Esophagus muscularis mucosa (tissue), 4 donors: ENCODE data around the gene PKP1. TPM values are rescaled to one million over a fixed set of nuclear protein-coding genes. Genes with fewer than 3 reads are reported as not detected.

Experiments
- DNase-seq: peaks from one replicate; pipeline ENCODE4 v3.0.0-alpha.2; 2017; ENCODE audit errors: extremely low spot score
- H3K27ac ChIP-seq, 4 donors: fragments of 200-600 bp; sonication (generic); replicated peaks in 1 of 4; 1 replicate in 3 of 4; 2 replicates in 1 of 4; pipeline ENCODE4 v1.5.1; 2016 to 2019; ENCODE audit warnings: mild to moderate bottlenecking in 1 of 4
- H3K27me3 ChIP-seq, 4 donors: fragments of 200-600 bp; sonication (generic); one replicate each; pipeline versions ENCODE4 v1.5.1 to v1.6.0; 2016 to 2019
- H3K36me3 ChIP-seq, 4 donors: fragments of 200-600 bp; sonication (generic); one replicate each; pipeline ENCODE4 v1.5.1; 2016 to 2019
- H3K4me1 ChIP-seq, 4 donors: fragments of 200-600 bp; sonication (generic); one replicate each; pipeline ENCODE4 v1.5.1; 2016 to 2019
- H3K4me3 ChIP-seq, 4 donors: fragments of 200-600 bp; sonication (generic); 1 replicate in 2 of 4; 2 replicates in 2 of 4; pipeline ENCODE4 v1.5.1; 2016 to 2019; ENCODE audit warnings: mild to moderate bottlenecking in 4 of 4, moderate library complexity in 1 of 4
- H3K9me3 ChIP-seq, 4 donors: fragments of 200-600 bp; sonication (generic); 1 replicate in 3 of 4; 2 replicates in 1 of 4; pipeline ENCODE4 v1.5.1; 2016 to 2019
- EP300 ChIP-seq: sonication (generic); formaldehyde crosslinking; IDR thresholded peaks from one replicate; pipeline ENCODE4 v1.6.1; 2017; ENCODE audit warnings: antibody characterized with exemption
- POLR2A ChIP-seq: fragments of 450-650 bp; IDR thresholded peaks from one replicate; pipeline ENCODE4 v1.6.1; 2017; ENCODE audit warnings: antibody characterized with exemption, moderate library complexity, mild to moderate bottlenecking, low read depth
- POLR2AphosphoS5 ChIP-seq, 2 donors: sonication (generic); formaldehyde crosslinking; IDR thresholded peaks; one replicate each; pipeline ENCODE4 v1.6.1; 2017; ENCODE audit warnings: antibody characterized with exemption in 2 of 2
- WGBS: methylation state at CpG from one replicate; pipeline ENCODE4 v1.1.5; 2018; 5-methylcytosine and 5-hydroxymethylcytosine counted together
- intact Hi-C: fragments of 100-400 bp; cut with DNase I; formaldehyde crosslinking; loops from one replicate; pipeline ENCODE4 v1.15.1; 2023
- total RNA-seq, 4 donors: library from RNA; depleted of rRNA; stranded (reverse); fragments of >200 nt; gene quantifications; one replicate each; pipeline versions ENCODE4 v1.1.0 to v1.2.1, GENCODE V29; 2016
- TF ChIP-seq, protein P1 (sequence below), 3 experiments: fragments of 200-600 bp in 2 of 3; fragments of 450-650 bp in 1 of 3; sonication (generic) in 2 of 3; IDR thresholded peaks; one replicate each; pipeline ENCODE4 v1.5.1; 2017 to 2019; ENCODE audit warnings: antibody characterized with exemption in 3 of 3, mild to moderate bottlenecking in 2 of 3, moderate library complexity in 1 of 3

PKP1 gene
- total RNA-seq, 4 donors from 2014 or later, result 0.50 to 1.9 (median 1.3) TPM

DNA sequence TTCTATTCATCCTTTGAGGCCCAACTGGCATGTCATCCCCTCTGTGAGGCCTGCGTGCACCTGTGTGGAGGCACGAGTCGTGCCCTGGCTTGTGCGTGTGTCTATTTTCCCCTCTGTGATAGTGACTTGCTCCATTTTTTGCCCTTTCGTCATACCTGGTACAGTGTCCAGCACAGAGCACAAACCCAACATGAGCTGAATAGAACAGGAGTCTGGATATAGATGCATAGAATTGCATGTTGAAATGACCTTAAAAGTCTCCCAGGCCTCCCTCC is 61.7 kb downstream of the PKP1 start:
- H3K4me3 ChIP-seq, result no peak overlapping the region
- DNase-seq, result no peak
- H3K27ac ChIP-seq, result no peak overlapping the region
- no peaks in the 10 kb centered on the region for H3K36me3 ChIP-seq
- 93% methylated on average over 5 of the region's 5 CpGs for WGBS
- intact Hi-C loops, result no loop called here
- peaks cover 0 to 4% (median 0%) of the 10 kb centered on the region in 4 donors for H3K4me1 ChIP-seq
- H3K27me3 ChIP-seq, result peaks cover 0 to 37% (median 0%) of the 10 kb centered on the region in 4 donors
- no peak for TF ChIP-seq POLR2AphosphoS5 (IDR thresholded peaks at IDR 0.05)
- TF ChIP-seq EP300, result no peak
- TF ChIP-seq POLR2A, result no peak
- TF ChIP-seq, protein P1, sequence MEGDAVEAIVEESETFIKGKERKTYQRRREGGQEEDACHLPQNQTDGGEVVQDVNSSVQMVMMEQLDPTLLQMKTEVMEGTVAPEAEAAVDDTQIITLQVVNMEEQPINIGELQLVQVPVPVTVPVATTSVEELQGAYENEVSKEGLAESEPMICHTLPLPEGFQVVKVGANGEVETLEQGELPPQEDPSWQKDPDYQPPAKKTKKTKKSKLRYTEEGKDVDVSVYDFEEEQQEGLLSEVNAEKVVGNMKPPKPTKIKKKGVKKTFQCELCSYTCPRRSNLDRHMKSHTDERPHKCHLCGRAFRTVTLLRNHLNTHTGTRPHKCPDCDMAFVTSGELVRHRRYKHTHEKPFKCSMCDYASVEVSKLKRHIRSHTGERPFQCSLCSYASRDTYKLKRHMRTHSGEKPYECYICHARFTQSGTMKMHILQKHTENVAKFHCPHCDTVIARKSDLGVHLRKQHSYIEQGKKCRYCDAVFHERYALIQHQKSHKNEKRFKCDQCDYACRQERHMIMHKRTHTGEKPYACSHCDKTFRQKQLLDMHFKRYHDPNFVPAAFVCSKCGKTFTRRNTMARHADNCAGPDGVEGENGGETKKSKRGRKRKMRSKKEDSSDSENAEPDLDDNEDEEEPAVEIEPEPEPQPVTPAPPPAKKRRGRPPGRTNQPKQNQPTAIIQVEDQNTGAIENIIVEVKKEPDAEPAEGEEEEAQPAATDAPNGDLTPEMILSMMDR (IDR thresholded peaks at IDR 0.05), result no peak
- H3K9me3 ChIP-seq, result peaks cover 0 to 13% (median 4%) of the 10 kb centered on the region in 4 donors

DNA sequence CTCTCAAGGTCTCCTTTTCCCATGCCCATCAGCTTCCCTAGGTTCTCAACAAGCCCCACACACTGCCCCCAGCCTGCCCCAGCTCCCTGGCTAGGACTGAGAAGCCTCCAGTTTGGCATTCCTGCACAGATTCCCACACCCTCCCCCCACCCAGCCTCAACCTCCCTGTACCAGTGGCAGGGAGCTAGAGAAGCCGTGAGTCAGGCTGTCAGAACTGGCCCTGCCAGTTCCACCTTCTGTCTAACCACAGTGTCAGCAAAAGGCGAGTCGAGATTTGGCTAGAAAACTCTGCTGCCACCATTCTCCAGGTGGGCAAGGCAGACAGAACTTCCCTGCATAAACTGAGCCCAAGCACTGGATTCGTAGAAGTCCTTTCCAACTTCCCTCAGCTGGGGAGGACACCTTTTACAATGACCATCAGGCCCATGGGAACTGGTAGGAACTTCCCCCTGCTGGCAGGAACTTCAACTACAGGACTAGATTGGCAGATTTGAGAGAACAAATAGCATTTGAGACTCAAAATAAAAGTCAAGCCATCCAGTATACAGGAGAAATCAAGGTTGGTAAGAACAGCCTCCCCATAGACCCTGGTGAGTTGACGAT is 63.1 kb downstream of the PKP1 start:
- H3K4me1 ChIP-seq, result peaks cover 0 to 4% (median 0%) of the 10 kb centered on the region in 4 donors
- TF ChIP-seq, protein P1 (IDR thresholded peaks at IDR 0.05), result peak; percentile 34 to 50 (median 39)
- no peak for TF ChIP-seq POLR2A
- peak in 1 of 2 donors; percentile 8 for TF ChIP-seq POLR2AphosphoS5 (IDR thresholded peaks at IDR 0.05)
- intact Hi-C loops, result no loop called here
- peaks cover 0 to 10% (median 3%) of the 10 kb centered on the region in 4 donors for H3K9me3 ChIP-seq
- no peak overlapping the region for H3K4me3 ChIP-seq
- no peak overlapping the region for H3K27ac ChIP-seq
- 40% methylated on average over 3 of the region's 5 CpGs for WGBS
- peaks cover 0 to 37% (median 0%) of the 10 kb centered on the region in 4 donors for H3K27me3 ChIP-seq
- no peaks in the 10 kb centered on the region for H3K36me3 ChIP-seq
- no peak for DNase-seq

DNA sequence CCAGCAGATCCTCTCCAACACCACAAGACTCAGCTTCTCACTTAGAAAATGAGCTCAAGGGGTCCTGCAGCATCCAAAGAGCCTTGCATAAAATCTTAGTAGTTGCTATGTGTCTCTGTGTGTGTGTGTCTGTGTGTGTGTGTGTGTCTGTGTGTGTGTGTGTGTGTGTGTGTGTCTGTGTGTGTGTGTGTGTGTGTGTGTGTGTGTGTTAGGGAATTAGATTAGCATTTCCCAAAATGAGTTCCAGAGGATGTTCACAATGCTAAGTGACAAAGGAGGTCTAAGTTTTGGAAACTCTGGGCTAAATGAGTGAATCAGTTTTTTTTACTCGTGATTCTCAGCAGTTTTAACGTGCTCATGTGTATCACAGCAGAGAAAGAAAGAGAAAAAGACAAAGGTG is 63.7 kb downstream of the PKP1 start:
- no peak for DNase-seq
- Histone ChIP-seq H3K36me3 (no peaks in the 10 kb centered on the region), H3K27ac (no peak overlapping the region), H3K9me3 (peaks cover 0 to 4% (median under 1%) of the 10 kb centered on the region in 4 donors), H3K4me3 (no peak overlapping the region), H3K4me1 (peaks cover 0 to 4% (median 0%) of the 10 kb centered on the region in 4 donors), H3K27me3 (peaks cover 0 to 37% (median 0%) of the 10 kb centered on the region in 4 donors)
- TF ChIP-seq EP300 (no peak), POLR2AphosphoS5 (IDR thresholded peaks at IDR 0.05) (no peak)
- 41% methylated on average over 2 of the region's 2 CpGs for WGBS
- intact Hi-C loops, result no loop called here

DNA sequence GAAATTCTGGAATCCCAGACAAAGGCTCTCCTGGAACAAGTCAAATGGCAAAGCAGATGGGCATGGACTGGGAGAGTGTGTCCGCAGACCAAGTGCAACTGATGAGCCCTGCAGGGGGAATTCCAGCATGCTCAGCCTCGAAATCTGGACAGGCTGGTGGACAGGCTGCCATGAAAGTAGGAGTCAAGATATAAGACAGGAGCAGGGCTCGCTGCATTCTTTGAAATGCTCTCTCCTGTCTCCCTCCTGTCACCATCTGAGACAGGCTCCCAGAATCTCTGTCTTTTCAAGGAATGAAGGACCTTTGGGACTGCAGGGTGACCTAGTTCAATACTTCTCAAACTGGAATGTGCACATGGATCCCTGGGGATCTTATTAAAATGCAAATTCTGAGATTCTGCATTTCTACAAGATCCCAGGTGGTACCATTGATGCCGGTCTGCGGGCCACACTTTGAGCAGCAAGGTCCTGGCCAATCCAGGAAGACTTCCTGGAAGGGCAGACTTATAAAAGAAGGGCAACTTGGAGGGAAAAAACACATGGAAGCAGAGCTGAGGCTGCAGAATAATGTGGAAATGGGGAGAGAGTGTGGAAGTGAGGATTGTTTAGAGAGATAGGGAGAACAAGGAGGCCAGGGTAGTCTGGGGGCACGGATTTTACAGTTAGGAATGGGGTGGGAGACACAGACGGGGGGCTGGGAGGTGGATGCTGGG is 64.3 kb downstream of the PKP1 start:
- 36% methylated on average over 7 of the region's 7 CpGs for WGBS
- H3K36me3 ChIP-seq, result no peaks in the 10 kb centered on the region
- H3K27me3 ChIP-seq, result peaks cover 0 to 37% (median 0%) of the 10 kb centered on the region in 4 donors
- H3K27ac ChIP-seq, result no peak overlapping the region
- no peaks in the 10 kb centered on the region for H3K9me3 ChIP-seq
- intact Hi-C loops, result no loop called here
- H3K4me3 ChIP-seq, result no peak overlapping the region
- TF ChIP-seq EP300 (no peak), POLR2A (no peak), POLR2AphosphoS5 (IDR thresholded peaks at IDR 0.05) (no peak)
- TF ChIP-seq, protein P1 (IDR thresholded peaks at IDR 0.05), result no peak
- H3K4me1 ChIP-seq, result peaks cover 0 to 4% (median 0%) of the 10 kb centered on the region in 4 donors
- DNase-seq, result no peak

DNA sequence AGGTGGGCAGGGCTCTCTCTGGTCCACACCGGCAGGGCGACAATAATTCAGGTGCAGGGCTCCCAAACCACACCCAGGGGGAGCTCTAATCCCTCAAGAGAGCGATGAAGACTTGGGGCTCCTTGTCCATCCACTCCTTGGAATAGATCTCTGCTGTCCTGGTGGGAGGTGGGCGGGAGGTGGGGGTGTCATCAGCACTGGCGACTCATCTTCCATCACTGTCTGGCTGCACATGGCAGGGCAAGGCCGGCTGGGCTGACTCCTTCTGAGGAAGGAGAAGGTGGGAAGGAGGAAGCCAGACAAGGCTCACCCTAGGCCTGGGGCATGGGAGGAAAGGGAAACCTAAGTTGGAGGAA is 64.9 kb downstream of the PKP1 start:
- Histone ChIP-seq H3K27me3 (peaks cover 0 to 43% (median 0%) of the 10 kb centered on the region in 4 donors), H3K27ac (no peak overlapping the region), H3K36me3 (no peaks in the 10 kb centered on the region), H3K4me1 (peaks cover 0 to 4% (median 0%) of the 10 kb centered on the region in 4 donors), H3K4me3 (no peak overlapping the region), H3K9me3 (no peaks in the 10 kb centered on the region)
- TF ChIP-seq EP300 (no peak), POLR2AphosphoS5 (IDR thresholded peaks at IDR 0.05) (no peak), POLR2A (no peak)
- TF ChIP-seq, protein P1 (IDR thresholded peaks at IDR 0.05), result peak in 2 of 3 experiments; percentile 15 to 40
- intact Hi-C loops, result no loop called here
- DNase-seq, result no peak
- WGBS, result 27% methylated on average over 5 of the region's 6 CpGs
